GM23338 (cell line): Measurements from ENCODE around the gene GALNT11.

ENCODE experiments used
- EZH2 ChIP-seq: fragments of 200-600 bp; sonication (generic); IDR thresholded peaks from one replicate; pipeline ENCODE4 v1.8.0; 2017; ENCODE audit warnings: antibody characterized with exemption, mild to moderate bottlenecking, low read depth; ENCODE audit not compliant: unreplicated experiment
- EZH2phosphoT487 ChIP-seq: fragments of 200-600 bp; sonication (generic); IDR thresholded peaks from one replicate; pipeline ENCODE4 v1.8.1; 2018; ENCODE audit warnings: antibody characterized with exemption; ENCODE audit not compliant: unreplicated experiment
- POLR2AphosphoS5 ChIP-seq: IDR thresholded peaks from 2 replicates; pipeline ENCODE4 v1.6.1; 2016; ENCODE audit warnings: antibody characterized with exemption, low read depth
- ZNF114 ChIP-seq: fragments of 250-450 bp; sonication (Bioruptor Pico); IDR thresholded peaks from 2 replicates; pipeline ENCODE4 v1.5.0; 2020; ENCODE audit warnings: mild to moderate bottlenecking, moderate library complexity
- TF ChIP-seq, protein P1 (sequence below), 2 experiments: fragments of 200-600 bp in 1 of 2; sonication (generic) in 1 of 2; conservative IDR thresholded peaks; 2 replicates each; pipeline versions ENCODE4 v1.5.1 to v1.6.1; 2016 to 2017; ENCODE audit warnings: antibody characterized with exemption in 2 of 2, low read depth in 2 of 2, mild to moderate bottlenecking in 2 of 2, moderate library complexity in 1 of 2

- TF ChIP-seq, protein P1, sequence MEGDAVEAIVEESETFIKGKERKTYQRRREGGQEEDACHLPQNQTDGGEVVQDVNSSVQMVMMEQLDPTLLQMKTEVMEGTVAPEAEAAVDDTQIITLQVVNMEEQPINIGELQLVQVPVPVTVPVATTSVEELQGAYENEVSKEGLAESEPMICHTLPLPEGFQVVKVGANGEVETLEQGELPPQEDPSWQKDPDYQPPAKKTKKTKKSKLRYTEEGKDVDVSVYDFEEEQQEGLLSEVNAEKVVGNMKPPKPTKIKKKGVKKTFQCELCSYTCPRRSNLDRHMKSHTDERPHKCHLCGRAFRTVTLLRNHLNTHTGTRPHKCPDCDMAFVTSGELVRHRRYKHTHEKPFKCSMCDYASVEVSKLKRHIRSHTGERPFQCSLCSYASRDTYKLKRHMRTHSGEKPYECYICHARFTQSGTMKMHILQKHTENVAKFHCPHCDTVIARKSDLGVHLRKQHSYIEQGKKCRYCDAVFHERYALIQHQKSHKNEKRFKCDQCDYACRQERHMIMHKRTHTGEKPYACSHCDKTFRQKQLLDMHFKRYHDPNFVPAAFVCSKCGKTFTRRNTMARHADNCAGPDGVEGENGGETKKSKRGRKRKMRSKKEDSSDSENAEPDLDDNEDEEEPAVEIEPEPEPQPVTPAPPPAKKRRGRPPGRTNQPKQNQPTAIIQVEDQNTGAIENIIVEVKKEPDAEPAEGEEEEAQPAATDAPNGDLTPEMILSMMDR (conservative IDR thresholded peaks at IDR 0.05; ENCODE audit: low read depth in 2 of 2): no peak
- TF ChIP-seq POLR2AphosphoS5 (no peak), EZH2 (no peak), EZH2phosphoT487 (no peak), ZNF114 (CRISPR knock-in tag) (no peak)
These were observed 103.4 kb downstream of the GALNT11 start for GRCh38 chr7:152128741-152129461.
